Measurements from ENCODE around the gene TUBA4B. TPM values are rescaled to one million over a fixed set of nuclear protein-coding genes. Genes with fewer than 3 reads are reported as not detected.

TUBA4B gene
- total RNA-seq, 4 donors from 2014 or later, result not detected

- no peak for DNase-seq (ENCODE audit: low spot score in 2 of 2)
- no peak for TF ChIP-seq EP300 (IDR thresholded peaks at IDR 0.05)
- TF ChIP-seq POLR2A (IDR thresholded peaks at IDR 0.05), result no peak
- no peak for TF ChIP-seq CTCF (IDR thresholded peaks at IDR 0.05)
- 80 to 83% methylated on average over 2 of the region's 2 CpGs for WGBS, 2 donors
- H3K4me3 ChIP-seq, result peak overlapping the region in 1 of 4 donors; percentile 24
- H3K4me1 ChIP-seq, result peaks cover 0 to 70% (median 36%) of the 10 kb centered on the region in 4 donors
- peaks cover 0 to 8% of the 10 kb centered on the region in 2 donors for H3K27me3 ChIP-seq
- no peaks in the 10 kb centered on the region for H3K9me3 ChIP-seq
- H3K27ac ChIP-seq, result peak overlapping the region; percentile 38 to 84 (median 82)
- H3K36me3 ChIP-seq, result peaks cover 0 to 33% (median 0%) of the 10 kb centered on the region in 3 donors
Observed at GRCh38 chr2:219248845-219249202, 4.2 kb upstream of the TUBA4B start.

GRCh38 chr2:219249203-219249980 lies 3.7 kb upstream of the TUBA4B start:
- Histone ChIP-seq H3K9me3 (no peaks in the 10 kb centered on the region), H3K36me3 (peaks cover 0 to 33% (median 0%) of the 10 kb centered on the region in 3 donors), H3K4me1 (peaks cover 0 to 71% (median 40%) of the 10 kb centered on the region in 4 donors), H3K27ac (peak overlapping the region; percentile 38 to 84 (median 82)), H3K4me3 (peak overlapping the region in 1 of 4 donors; percentile 24), H3K27me3 (peaks cover 0 to 14% of the 10 kb centered on the region in 2 donors)
- 26 to 27% methylated on average over 7 of the region's 7 CpGs for WGBS, 2 donors
- no peak for TF ChIP-seq CTCF (IDR thresholded peaks at IDR 0.05)
- TF ChIP-seq EP300 (IDR thresholded peaks at IDR 0.05), result peak; percentile 59 to 66
- DNase-seq (ENCODE audit: low spot score in 2 of 2), result peak; percentile 35 to 40

GRCh38 chr2:219250049-219250781 lies 2.8 kb upstream of the TUBA4B start:
- DNase-seq (ENCODE audit: low spot score in 2 of 2), result no peak
- Histone ChIP-seq H3K27me3 (peaks cover 0 to 20% of the 10 kb centered on the region in 2 donors), H3K36me3 (peaks cover 0 to 33% (median 0%) of the 10 kb centered on the region in 3 donors), H3K27ac (peak overlapping the region in 3 of 4 donors; percentile 80 to 84 (median 84)), H3K9me3 (no peaks in the 10 kb centered on the region), H3K4me3 (peak overlapping the region in 1 of 4 donors; percentile 24), H3K4me1 (peaks cover 0 to 73% (median 42%) of the 10 kb centered on the region in 4 donors)
- TF ChIP-seq EP300 (IDR thresholded peaks at IDR 0.05) (no peak), CTCF (IDR thresholded peaks at IDR 0.05) (no peak), POLR2A (IDR thresholded peaks at IDR 0.05) (no peak)
- 84 to 87% methylated on average over 19 to 22 of the region's 22 CpGs for WGBS, 2 donors

- H3K9me3 ChIP-seq, result no peaks in the 10 kb centered on the region
- H3K4me3 ChIP-seq, result peak overlapping the region in 1 of 4 donors; percentile 64
- H3K27me3 ChIP-seq, result peaks cover 0 to 35% of the 10 kb centered on the region in 2 donors
- H3K36me3 ChIP-seq, result peaks cover 0 to 32% (median 0%) of the 10 kb centered on the region in 3 donors
- H3K27ac ChIP-seq, result peak overlapping the region in 2 of 4 donors; percentile 63 to 76
- peaks cover 0 to 65% (median 35%) of the 10 kb centered on the region in 4 donors for H3K4me1 ChIP-seq
- DNase-seq (ENCODE audit: low spot score in 2 of 2), result no peak
- TF ChIP-seq EP300 (IDR thresholded peaks at IDR 0.05), result no peak
- TF ChIP-seq CTCF (IDR thresholded peaks at IDR 0.05), result no peak
- TF ChIP-seq POLR2A (IDR thresholded peaks at IDR 0.05), result no peak
- WGBS, 2 donors, result 74 to 80% methylated on average over 6 of the region's 6 CpGs
Observed at GRCh38 chr2:219251656-219252055, 1.4 kb upstream of the TUBA4B start.

Measured in tibial nerve (tissue), 4 donors.